Measurements from ENCODE around the gene CYTIP. TPM values are rescaled to one million over a fixed set of nuclear protein-coding genes. Genes with fewer than 3 reads are reported as not detected.

The CYTIP gene
- total RNA-seq, 1 donor from 2014 or later = 0.14 TPM

DNA sequence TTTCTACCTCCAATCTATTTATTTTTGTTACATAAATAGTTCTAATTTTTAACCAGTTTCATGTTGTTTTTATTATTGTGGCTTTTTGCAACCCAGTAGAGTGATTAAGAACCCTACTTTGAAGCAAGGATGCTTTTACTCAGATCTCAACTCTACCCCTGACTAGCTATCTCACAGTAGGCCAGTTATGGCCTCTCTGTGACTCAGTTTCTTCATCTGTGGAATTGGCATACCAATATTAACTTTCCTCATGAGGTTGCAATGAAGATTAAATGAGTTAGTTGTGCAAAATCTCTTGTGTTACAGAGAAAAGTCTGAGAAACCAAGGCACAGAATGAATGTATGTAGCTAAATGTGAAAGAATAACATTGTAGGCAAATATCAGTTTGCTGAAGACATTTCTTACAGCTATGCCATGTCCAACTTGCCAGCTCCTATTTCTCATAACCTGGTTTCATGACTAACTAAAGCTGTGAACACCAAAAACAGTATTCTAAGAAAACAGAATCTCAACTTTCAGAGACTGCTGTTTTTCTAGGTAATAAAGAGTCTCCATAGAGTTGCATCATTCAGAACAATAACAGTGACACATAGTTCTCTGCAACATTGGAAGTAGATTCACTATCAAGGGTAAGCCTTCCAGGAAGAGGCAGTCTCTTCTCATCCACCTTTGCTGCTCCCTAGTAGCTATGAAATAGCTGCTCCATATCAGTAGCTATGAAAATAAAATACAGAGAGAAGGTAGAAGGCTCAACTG, 33.2 kb upstream of the CYTIP start:
- Mint-ChIP-seq H3K4me3 (ENCODE audit: low read depth) (no peak overlapping the region), H3K4me1 (ENCODE audit: low read depth) (no peaks in the 10 kb centered on the region), H3K27ac (no peak overlapping the region), H3K36me3 (ENCODE audit: insufficient read depth) (no peaks in the 10 kb centered on the region), H3K27me3 (no peaks in the 10 kb centered on the region), H3K9me3 (ENCODE audit: low read depth) (no peaks in the 10 kb centered on the region)
- TF ChIP-seq, protein P1, sequence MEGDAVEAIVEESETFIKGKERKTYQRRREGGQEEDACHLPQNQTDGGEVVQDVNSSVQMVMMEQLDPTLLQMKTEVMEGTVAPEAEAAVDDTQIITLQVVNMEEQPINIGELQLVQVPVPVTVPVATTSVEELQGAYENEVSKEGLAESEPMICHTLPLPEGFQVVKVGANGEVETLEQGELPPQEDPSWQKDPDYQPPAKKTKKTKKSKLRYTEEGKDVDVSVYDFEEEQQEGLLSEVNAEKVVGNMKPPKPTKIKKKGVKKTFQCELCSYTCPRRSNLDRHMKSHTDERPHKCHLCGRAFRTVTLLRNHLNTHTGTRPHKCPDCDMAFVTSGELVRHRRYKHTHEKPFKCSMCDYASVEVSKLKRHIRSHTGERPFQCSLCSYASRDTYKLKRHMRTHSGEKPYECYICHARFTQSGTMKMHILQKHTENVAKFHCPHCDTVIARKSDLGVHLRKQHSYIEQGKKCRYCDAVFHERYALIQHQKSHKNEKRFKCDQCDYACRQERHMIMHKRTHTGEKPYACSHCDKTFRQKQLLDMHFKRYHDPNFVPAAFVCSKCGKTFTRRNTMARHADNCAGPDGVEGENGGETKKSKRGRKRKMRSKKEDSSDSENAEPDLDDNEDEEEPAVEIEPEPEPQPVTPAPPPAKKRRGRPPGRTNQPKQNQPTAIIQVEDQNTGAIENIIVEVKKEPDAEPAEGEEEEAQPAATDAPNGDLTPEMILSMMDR (IDR thresholded peaks at IDR 0.05; ENCODE audit: unreplicated experiment) = no peak
- no peak for DNase-seq (ENCODE audit: low spot score, unreplicated experiment)

DNA sequence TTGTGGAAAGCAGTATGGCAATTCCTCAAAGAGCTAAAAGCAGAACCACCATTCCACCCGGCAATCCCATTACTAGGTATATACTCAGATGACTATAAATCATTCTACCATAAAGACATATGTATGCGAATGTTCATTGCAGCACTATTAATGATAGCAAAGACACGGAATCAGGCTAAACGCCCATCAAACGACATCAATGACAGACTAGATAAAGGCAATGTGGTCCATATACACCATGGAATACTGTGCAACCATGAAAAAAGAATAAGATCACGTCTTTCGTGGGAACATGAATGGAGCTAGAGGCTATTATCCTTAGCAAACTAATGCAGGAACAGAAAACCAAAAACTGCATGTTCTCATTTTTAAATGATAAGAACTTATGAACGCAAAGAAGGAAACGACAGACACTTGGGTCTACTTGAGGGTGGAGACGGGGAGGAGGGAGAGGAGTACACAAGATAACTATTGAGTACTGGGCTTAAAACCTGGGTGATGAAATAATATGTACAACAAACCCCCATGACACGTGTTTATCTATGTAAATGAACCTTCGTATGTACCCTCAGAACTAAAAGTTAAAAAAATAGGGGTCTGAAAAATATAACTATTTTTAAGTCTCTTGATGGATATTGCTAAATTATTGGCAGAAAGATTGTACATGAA, 32.0 kb upstream of the CYTIP start:
- no peaks in the 10 kb centered on the region for H3K36me3 Mint-ChIP-seq (ENCODE audit: insufficient read depth)
- TF ChIP-seq, protein P1 (IDR thresholded peaks at IDR 0.05; ENCODE audit: unreplicated experiment) = no peak
- no peak for DNase-seq (ENCODE audit: low spot score, unreplicated experiment)
- H3K27ac Mint-ChIP-seq = no peak overlapping the region
- H3K9me3 Mint-ChIP-seq (ENCODE audit: low read depth) = no peaks in the 10 kb centered on the region
- no peaks in the 10 kb centered on the region for H3K4me1 Mint-ChIP-seq (ENCODE audit: low read depth)
- no peak overlapping the region for H3K4me3 Mint-ChIP-seq (ENCODE audit: low read depth)
- no peaks in the 10 kb centered on the region for H3K27me3 Mint-ChIP-seq

DNA sequence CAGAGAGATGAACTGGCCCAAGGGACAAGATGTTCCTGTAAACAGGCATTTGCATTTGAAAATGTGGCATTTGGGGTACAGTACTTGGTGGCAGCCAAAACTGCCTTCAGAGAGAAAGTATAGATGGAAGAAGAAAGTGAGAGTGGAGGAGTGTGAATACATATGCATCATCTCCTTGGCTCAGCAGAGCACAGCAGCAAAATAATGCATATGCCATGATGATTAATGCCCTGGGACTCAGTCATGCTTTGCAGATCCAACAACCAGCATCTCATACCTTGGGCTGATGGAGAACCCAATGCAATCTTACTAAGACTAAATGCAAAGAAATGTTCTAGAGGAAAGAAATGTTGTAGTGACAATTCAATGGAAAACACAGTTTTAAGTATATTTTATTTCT, 29.7 kb upstream of the CYTIP start:
- Mint-ChIP-seq H3K9me3 (ENCODE audit: low read depth) (no peaks in the 10 kb centered on the region), H3K36me3 (ENCODE audit: insufficient read depth) (no peaks in the 10 kb centered on the region), H3K27me3 (no peaks in the 10 kb centered on the region), H3K4me1 (ENCODE audit: low read depth) (no peaks in the 10 kb centered on the region), H3K4me3 (ENCODE audit: low read depth) (no peak overlapping the region), H3K27ac (no peak overlapping the region)
- DNase-seq (ENCODE audit: low spot score, unreplicated experiment) = no peak
- TF ChIP-seq, protein P1 (IDR thresholded peaks at IDR 0.05; ENCODE audit: unreplicated experiment) = no peak

- H3K9me3 Mint-ChIP-seq (ENCODE audit: low read depth) = no peaks in the 10 kb centered on the region
- DNase-seq (ENCODE audit: low spot score, unreplicated experiment) = no peak
- no peak overlapping the region for H3K27ac Mint-ChIP-seq
- no peaks in the 10 kb centered on the region for H3K4me1 Mint-ChIP-seq (ENCODE audit: low read depth)
- TF ChIP-seq, protein P1 (IDR thresholded peaks at IDR 0.05; ENCODE audit: unreplicated experiment) = no peak
- no peaks in the 10 kb centered on the region for H3K27me3 Mint-ChIP-seq
- no peaks in the 10 kb centered on the region for H3K36me3 Mint-ChIP-seq (ENCODE audit: insufficient read depth)
- no peak overlapping the region for H3K4me3 Mint-ChIP-seq (ENCODE audit: low read depth)
Observed at GRCh38 chr2:157471078-157471477, 27.2 kb upstream of the CYTIP start.

DNA sequence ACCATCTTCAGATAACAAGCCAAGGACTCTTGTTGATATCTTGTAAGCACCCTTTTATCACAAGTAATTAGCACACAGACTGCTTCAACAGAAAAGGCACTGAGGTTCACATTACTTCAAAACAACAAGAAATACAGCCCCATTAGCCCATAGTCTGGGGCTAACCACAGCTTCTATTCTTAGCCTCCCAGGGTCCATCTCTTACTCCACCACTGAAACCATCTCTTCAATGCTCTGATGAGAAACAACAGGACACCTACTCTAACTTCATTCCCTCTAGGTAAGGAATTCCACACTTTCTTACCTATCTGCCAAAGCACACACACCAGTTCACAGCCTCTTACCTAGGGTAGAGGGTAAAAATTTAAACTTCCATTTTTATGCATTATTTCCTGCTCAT, 26.4 kb upstream of the CYTIP start:
- no peaks in the 10 kb centered on the region for H3K4me1 Mint-ChIP-seq (ENCODE audit: low read depth)
- no peaks in the 10 kb centered on the region for H3K27me3 Mint-ChIP-seq
- H3K27ac Mint-ChIP-seq = no peak overlapping the region
- TF ChIP-seq, protein P1 (IDR thresholded peaks at IDR 0.05; ENCODE audit: unreplicated experiment) = no peak
- DNase-seq (ENCODE audit: low spot score, unreplicated experiment) = no peak
- no peaks in the 10 kb centered on the region for H3K36me3 Mint-ChIP-seq (ENCODE audit: insufficient read depth)
- no peak overlapping the region for H3K4me3 Mint-ChIP-seq (ENCODE audit: low read depth)
- no peaks in the 10 kb centered on the region for H3K9me3 Mint-ChIP-seq (ENCODE audit: low read depth)
